OCI-LY7 (cell line): ENCODE data around the gene FAM32A.

ENCODE experiments used
- EZH2phosphoT487 ChIP-seq: fragments of 200-600 bp; sonication (generic); IDR thresholded peaks from 2 replicates; pipeline ENCODE4 v1.6.1; 2018; ENCODE audit warnings: low read depth, borderline replicate concordance, mild to moderate bottlenecking, mixed run types, antibody characterized with exemption, low read length, moderate library complexity, mixed read lengths
- TF ChIP-seq, protein P1 (sequence below): fragments of 200-600 bp; sonication (generic); conservative IDR thresholded peaks from 2 replicates; pipeline ENCODE4 v1.5.1; 2014; ENCODE audit warnings: mild to moderate bottlenecking, antibody characterized with exemption, low read length, moderate library complexity, mixed read lengths

GRCh38 chr19:16193466-16193865 is 8.3 kb downstream of the FAM32A start:
- TF ChIP-seq EZH2phosphoT487 = no peak
- TF ChIP-seq, protein P1, sequence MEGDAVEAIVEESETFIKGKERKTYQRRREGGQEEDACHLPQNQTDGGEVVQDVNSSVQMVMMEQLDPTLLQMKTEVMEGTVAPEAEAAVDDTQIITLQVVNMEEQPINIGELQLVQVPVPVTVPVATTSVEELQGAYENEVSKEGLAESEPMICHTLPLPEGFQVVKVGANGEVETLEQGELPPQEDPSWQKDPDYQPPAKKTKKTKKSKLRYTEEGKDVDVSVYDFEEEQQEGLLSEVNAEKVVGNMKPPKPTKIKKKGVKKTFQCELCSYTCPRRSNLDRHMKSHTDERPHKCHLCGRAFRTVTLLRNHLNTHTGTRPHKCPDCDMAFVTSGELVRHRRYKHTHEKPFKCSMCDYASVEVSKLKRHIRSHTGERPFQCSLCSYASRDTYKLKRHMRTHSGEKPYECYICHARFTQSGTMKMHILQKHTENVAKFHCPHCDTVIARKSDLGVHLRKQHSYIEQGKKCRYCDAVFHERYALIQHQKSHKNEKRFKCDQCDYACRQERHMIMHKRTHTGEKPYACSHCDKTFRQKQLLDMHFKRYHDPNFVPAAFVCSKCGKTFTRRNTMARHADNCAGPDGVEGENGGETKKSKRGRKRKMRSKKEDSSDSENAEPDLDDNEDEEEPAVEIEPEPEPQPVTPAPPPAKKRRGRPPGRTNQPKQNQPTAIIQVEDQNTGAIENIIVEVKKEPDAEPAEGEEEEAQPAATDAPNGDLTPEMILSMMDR = no peak
